ENCODE measurements around the gene GLB1L.

- TF ChIP-seq CTCF (IDR thresholded peaks at IDR 0.05) (no peak), POLR2A (IDR thresholded peaks at IDR 0.05) (no peak), POLR2AphosphoS5 (IDR thresholded peaks at IDR 0.05; ENCODE audit: insufficient read depth in 1 of 2, low read depth in 1 of 2) (no peak)
These were observed 16.0 kb upstream of the GLB1L start for GRCh38 chr2:219261024-219261855.

Measured in vagina (tissue), 2 donors.